GM21576 (cell line): Measurements from ENCODE around the gene ARHGAP28.

ENCODE experiments used
- ATAC-seq: cut with Tn5 transposase; IDR thresholded peaks from one replicate; pipeline ENCODE4 v1.9.1; 2021; ENCODE audit warnings: mild to moderate bottlenecking, moderate library complexity; ENCODE audit not compliant: unreplicated experiment

Gene ARHGAP28

GRCh38 chr18:6859676-6860422 lies 130.3 kb downstream of the ARHGAP28 start:
- no peak for ATAC-seq

DNA sequence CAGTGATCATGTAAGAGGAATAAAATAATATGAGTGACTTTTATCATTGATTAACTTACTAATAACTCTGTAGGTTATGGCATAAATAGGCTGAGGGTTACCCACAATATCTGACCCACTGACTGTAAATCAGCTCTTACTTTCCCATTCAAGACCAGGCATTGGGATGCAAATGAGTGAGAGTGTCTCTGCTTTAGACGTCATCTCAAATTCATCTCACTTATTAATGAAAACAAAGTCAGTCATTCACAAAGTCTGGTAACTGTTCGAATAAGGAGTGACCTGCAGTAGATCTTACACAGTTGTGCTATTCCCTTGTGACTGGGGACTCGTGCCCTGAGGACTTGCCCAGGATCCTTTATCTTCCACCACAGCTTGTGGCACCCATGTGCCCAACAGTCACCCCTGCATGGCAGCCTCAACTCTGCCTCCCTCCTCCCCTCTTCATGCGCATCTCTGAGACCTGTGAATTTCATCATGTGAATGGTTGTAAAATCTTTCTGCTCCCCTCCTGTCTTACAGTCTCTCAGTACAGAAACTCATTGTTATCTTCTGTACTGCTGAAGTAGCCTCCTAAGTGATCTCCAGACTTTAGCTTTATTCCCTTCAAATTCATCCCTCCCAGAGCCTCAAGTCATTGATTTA lies 131.4 kb downstream of the ARHGAP28 start:
- no peak for ATAC-seq

DNA sequence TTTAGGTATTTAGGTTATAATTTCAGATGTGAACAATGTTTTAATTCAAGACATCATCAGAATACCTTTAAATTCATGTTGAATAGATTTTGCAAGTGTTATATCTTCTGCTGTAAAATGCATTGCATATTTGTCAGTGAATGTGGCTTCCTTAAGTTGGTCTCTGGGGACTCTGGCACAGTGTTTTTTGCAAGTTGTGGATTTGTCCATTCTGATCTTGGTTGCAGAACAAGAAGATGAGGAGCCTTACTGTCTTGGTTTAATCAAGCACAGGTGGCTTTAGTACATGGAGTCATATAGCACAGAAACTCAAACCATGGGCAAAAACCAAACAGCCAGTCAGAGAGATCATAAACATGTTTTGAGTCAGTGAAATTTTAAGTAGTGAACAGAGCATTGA lies 135.7 kb downstream of the ARHGAP28 start:
- no peak for ATAC-seq

GRCh38 chr18:6866552-6867085 lies 137.1 kb downstream of the ARHGAP28 start:
- no peak for ATAC-seq

- no peak for ATAC-seq
Observed at GRCh38 chr18:6868033-6868432, 138.5 kb downstream of the ARHGAP28 start.

DNA sequence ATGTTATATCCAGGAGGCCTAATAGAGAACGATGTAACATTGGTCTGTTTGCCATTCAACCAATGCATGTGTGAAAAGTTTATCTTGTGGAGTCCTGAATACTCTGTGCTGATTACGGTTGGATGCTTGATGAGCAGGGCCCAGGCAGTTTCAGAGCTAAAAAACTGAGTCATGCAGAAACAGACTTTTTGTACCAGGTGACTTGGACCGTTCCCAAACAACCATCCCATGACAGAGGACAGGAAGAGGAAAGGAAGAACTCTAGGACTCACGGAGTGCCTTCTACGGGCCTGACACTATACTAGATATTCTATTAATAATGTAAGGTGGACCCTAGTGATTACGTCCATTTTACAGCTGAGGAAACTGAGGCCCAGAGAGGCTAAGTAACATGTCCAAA lies 142.1 kb downstream of the ARHGAP28 start:
- ATAC-seq, result no peak

- no peak for ATAC-seq
Observed at GRCh38 chr18:6873040-6873751, 143.7 kb downstream of the ARHGAP28 start.

DNA sequence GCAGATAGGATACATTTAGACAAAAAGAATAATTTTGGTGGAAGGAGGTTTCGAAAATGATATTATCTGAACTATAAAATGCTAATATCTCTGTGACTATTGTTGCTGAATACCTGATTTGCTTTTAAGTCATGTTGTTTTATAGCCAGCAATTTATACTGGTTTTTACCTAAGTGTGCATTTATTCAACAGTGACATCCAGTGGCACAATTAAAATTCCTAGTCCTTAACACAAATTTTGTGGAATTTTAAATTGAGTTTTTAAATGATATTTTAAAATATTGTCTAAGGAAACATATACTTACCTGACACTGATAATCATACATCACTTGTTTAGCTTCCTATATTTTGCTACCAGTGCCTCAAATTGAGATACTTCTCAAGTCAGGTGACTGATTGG lies 144.8 kb downstream of the ARHGAP28 start:
- ATAC-seq, result no peak

DNA sequence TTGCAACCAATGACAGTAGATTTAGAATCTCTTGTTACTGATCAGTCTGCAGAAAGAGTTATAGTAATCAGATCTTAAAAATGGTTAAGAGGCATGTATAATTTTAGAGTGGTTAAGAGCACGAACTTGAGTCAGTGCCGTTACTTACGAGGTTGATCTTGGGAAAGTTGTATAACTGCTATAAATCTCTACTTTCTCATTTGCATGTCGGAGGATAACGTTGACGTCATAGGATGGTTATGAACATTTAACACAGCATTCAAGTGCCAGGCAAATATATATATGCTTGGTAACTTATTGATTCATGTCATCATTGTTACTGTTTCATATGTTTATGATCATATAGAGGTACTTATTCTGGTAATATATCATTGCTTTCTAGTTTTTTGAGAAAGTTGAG lies 146.2 kb downstream of the ARHGAP28 start:
- no peak for ATAC-seq

GRCh38 chr18:6876641-6877041 lies 147.1 kb downstream of the ARHGAP28 start:
- ATAC-seq, result no peak

- ATAC-seq, result no peak
Observed at GRCh38 chr18:6877288-6877687, 147.8 kb downstream of the ARHGAP28 start.

GRCh38 chr18:6878556-6879297 lies 149.2 kb downstream of the ARHGAP28 start:
- ATAC-seq, result no peak

GRCh38 chr18:6879508-6880195 lies 150.1 kb downstream of the ARHGAP28 start:
- no peak for ATAC-seq

DNA sequence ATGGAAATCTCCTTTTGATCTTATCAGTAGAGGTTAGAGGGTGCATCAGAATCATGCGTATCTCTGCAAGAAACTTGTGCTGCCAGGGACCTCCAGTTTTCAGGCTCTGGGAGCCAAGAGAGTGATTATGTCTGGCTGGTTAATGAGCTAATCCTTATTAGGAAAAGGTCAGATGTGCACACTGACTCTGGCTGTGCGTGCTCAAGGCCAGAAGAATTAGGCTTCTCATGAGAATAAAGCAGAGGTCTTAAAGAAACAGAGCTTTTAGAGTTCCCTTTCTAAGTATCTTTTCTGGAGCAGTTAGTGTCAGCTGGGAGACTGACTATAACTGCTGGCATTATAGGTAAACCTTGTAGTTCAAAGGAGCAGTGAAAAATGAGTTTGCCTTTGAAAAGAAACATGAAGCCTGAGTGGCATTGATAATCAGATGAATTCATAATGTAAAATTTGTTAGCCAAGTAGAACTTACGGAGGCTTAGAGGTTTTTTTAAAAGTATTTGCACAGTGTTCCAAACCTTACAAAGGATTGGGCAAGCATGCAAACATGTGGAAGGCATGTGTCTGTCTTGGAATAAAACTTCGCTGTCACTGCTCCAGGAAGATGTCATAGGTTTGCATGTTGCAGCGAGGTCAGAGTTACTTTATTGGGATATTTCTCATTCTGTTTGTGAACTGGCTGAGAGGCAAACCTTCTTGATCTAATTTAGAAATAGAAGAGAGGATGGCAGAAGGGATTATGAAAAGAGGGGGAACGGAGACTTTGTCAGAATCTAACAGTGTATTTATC lies 151.7 kb downstream of the ARHGAP28 start:
- no peak for ATAC-seq

DNA sequence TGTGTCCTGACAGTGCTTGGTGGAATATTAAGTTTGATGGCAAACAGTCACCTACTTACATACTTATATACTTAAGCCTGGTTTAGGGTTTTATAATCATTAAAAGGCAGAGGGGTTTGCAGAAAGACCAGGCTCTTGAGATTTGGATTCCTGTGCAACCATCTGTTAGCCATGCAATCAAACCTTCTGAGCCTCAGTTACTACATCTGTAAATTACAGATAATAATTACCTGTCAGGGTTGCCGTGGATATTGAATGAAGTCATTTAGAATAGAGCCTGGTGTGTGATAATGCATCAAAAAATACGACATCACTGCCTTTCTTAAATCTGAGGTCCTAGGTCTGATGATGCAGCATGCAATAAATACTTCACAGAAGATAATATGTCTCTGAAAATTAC lies 152.9 kb downstream of the ARHGAP28 start:
- ATAC-seq, result no peak

DNA sequence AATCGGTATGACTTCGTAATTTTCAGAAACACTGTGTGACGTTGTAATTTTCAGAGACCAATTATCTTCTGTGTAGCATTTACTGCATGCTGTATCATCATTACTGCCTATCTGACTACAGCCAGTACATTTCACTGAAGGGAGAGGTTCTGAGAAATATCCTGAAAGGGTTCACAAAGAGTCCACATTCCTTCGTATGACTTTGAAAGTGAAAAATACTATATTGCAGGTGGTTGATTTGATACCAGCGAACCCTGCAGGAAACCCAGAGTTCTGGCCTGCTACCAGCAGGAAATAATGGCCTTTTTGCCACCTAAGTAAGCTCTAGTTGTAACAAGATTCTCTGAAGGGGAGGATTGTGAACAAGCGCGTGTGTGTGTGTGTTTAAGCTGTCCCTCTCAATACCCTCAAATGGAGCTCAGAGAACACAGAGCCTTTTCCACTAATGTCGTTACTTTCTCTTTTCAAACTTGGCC lies 155.5 kb downstream of the ARHGAP28 start:
- no peak for ATAC-seq

DNA sequence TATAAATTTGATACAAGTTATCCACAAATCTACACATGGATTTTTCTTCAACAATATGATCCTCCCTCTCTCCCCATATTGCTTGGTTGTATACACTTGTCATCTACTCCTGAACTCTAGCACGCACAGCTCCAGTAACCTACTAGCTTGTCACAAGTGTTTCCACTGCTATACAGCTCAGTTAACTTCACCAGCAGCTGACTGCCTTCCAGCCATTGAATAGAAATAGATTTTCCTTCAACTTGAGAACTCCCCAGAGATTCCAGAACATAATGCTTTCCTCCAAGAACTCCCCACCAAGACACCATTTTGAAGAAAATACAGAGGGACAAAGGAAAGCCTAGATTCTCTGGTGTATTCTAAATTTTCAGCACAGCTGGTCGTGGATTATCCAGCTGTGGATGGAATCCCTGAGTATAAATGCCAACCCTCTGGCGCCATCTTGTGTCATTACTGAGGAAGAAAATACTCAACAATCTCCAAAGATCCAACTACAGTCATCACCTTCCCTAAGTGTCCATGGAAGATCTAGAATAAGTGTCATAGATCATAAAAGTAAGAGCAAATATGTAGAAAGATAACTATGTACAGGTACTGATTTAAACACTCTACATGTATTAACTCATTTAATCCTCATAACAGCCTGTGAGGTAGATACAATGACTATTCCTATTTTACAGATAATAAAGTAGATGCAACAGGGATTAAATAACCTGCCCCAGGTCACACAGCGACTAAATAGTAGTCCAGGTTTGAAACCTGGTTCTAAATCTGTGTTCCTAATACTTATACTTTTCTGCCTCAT lies 156.7 kb downstream of the ARHGAP28 start:
- no peak for ATAC-seq

DNA sequence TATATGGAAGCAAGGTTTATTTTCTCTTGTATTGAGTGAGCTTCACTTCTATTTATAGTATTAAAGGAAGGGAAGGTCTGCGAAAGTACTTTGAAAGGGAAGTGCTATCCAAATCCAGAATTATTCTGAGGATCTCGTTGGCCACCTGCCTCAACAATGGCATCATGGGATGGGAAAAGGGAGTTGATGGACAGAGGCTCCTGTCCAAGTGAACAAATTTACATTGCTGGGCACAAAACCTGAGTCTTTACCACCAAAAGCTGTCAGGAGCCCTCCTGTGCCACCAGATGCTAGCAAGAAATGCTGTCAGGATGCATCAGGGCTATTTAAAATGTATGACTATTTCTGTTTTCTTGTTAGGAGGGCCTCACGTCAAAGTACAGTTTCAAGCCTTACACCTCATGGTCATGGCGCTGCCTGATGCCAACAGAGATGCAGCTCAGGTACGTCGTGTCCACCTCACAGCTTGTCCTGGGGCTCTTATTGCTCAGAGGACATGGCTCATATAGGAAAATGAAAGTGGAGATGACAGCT lies 157.3 kb downstream of the ARHGAP28 start:
- ATAC-seq, result no peak
